ENCODE results near the gene CRB1.

Gene CRB1

GRCh38 chr1:197351821-197352440 lies 83.9 kb downstream of the CRB1 start:
- no peak for DNase-seq

GRCh38 chr1:197355248-197355995 lies 87.4 kb downstream of the CRB1 start:
- no peak for DNase-seq

GRCh38 chr1:197356723-197357533 lies 88.9 kb downstream of the CRB1 start:
- DNase-seq = peak; percentile 27

GRCh38 chr1:197358959-197359358 lies 90.9 kb downstream of the CRB1 start:
- DNase-seq = no peak

- DNase-seq = no peak
Observed at GRCh38 chr1:197360068-197360467, 92.0 kb downstream of the CRB1 start.

- DNase-seq = no peak
Observed at GRCh38 chr1:197362871-197363270, 94.8 kb downstream of the CRB1 start.

- no peak for DNase-seq
Observed at GRCh38 chr1:197363855-197364254, 95.8 kb downstream of the CRB1 start.

GRCh38 chr1:197366996-197367395 lies 98.9 kb downstream of the CRB1 start:
- DNase-seq = no peak

GRCh38 chr1:197367627-197368026 lies 99.6 kb downstream of the CRB1 start:
- no peak for DNase-seq

- no peak for DNase-seq
Observed at GRCh38 chr1:197374428-197374827, 106.4 kb downstream of the CRB1 start.

- no peak for DNase-seq
Observed at GRCh38 chr1:197384471-197384870, 116.4 kb downstream of the CRB1 start.

GRCh38 chr1:197388801-197389200 lies 120.7 kb downstream of the CRB1 start:
- DNase-seq = no peak

GRCh38 chr1:197390856-197391255 lies 122.8 kb downstream of the CRB1 start:
- no peak for DNase-seq

GRCh38 chr1:197391303-197392226 lies 123.5 kb downstream of the CRB1 start:
- peak; percentile 53 for DNase-seq

- DNase-seq = no peak
Observed at GRCh38 chr1:197392541-197392940, 124.5 kb downstream of the CRB1 start.

- DNase-seq = peak; percentile 15
Observed at GRCh38 chr1:197393105-197393504, 125.1 kb downstream of the CRB1 start.

- no peak for DNase-seq
Observed at GRCh38 chr1:197393772-197394171, 125.7 kb downstream of the CRB1 start.

GRCh38 chr1:197394831-197395608 lies 127.0 kb downstream of the CRB1 start:
- DNase-seq = peak; percentile 5

GRCh38 chr1:197397895-197398294 lies 129.8 kb downstream of the CRB1 start:
- DNase-seq = no peak

GRCh38 chr1:197399755-197400521 lies 131.9 kb downstream of the CRB1 start:
- DNase-seq = peak; percentile 55

GRCh38 chr1:197400522-197400902 lies 132.5 kb downstream of the CRB1 start:
- DNase-seq = no peak

Measured in CD4-positive, alpha-beta T cell treated with Interleukin-4 for 4 hours (primary cell).